AG09319 (cell line): Measurements from ENCODE around the gene FRMD4B.

Experiments used
- DNase-seq: peaks from one replicate; pipeline ENCODE4 v3.0.0-alpha.2; 2010; ENCODE audit warnings: low read depth; ENCODE audit errors: extremely low read depth
- TF ChIP-seq, protein P1 (sequence below): IDR thresholded peaks from 2 replicates; pipeline ENCODE4 v1.5.1; 2011; ENCODE audit warnings: low read depth, mild to moderate bottlenecking, inconsistent platforms, low read length, moderate library complexity

FRMD4B gene

DNA sequence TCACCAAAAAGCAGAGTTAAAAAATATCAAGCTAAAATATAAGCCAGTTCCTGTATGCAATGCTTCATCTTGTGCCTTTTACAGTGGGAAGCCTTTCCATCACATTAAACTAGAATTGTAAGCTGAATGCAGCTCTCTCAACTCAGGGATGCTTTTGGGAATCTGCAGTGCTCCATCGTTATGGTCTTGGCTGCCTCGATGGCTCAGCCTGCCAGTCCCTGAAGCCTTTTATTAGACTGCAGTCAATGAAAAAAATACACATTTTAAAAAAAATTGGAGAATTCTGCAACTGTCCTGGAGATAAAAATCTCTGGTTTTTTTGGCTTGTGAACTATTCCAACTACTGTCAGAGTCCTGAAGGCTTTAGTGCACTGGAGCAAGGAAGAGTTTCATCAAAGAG is 53.0 kb downstream of the FRMD4B start:
- TF ChIP-seq, protein P1, sequence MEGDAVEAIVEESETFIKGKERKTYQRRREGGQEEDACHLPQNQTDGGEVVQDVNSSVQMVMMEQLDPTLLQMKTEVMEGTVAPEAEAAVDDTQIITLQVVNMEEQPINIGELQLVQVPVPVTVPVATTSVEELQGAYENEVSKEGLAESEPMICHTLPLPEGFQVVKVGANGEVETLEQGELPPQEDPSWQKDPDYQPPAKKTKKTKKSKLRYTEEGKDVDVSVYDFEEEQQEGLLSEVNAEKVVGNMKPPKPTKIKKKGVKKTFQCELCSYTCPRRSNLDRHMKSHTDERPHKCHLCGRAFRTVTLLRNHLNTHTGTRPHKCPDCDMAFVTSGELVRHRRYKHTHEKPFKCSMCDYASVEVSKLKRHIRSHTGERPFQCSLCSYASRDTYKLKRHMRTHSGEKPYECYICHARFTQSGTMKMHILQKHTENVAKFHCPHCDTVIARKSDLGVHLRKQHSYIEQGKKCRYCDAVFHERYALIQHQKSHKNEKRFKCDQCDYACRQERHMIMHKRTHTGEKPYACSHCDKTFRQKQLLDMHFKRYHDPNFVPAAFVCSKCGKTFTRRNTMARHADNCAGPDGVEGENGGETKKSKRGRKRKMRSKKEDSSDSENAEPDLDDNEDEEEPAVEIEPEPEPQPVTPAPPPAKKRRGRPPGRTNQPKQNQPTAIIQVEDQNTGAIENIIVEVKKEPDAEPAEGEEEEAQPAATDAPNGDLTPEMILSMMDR: no peak
- no peak for DNase-seq

DNA sequence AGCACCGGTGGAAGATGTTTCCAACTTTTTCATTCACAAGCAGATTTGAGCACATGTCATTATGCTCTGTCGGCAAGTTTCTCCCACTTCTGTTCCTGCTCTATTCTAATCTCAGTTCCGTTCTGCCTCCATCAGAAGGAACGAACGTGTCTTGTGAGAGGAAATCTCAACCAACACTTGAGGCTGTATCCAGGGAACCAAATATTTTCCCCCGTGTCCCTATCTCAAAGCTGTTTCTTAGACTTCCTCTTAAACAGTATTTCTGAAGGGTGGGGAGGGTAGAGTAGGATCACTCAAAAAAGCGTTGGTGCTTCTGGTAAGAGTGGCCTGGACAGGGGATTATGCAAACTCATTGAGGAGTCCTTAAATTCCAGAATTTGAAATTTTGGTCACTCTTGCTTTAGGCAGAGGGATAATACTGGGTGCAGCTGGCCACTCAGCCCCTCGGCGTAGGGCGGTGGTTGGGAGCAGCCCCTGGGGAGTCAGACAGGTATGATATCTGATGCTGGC is 54.9 kb downstream of the FRMD4B start:
- TF ChIP-seq, protein P1: no peak
- no peak for DNase-seq

DNA sequence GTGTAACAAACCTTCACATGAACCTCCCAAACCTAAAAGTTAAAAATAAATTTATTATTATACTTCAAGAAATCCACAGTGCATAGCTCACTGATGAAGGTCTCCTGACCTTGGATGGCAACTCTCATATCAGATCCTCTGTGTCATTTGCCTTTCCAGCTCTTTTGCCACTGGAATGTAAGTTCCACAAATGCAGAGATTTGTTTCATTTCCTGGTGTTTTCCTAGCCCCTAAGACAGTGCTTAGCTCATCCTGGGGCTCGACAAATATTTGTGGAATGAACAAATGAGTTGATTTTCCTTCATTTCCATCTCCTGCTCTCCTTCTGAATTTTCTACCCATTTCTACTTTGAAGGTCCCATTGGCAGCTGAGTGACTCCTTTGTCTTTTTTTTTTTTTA is 56.0 kb downstream of the FRMD4B start:
- DNase-seq: no peak
- TF ChIP-seq, protein P1: no peak

DNA sequence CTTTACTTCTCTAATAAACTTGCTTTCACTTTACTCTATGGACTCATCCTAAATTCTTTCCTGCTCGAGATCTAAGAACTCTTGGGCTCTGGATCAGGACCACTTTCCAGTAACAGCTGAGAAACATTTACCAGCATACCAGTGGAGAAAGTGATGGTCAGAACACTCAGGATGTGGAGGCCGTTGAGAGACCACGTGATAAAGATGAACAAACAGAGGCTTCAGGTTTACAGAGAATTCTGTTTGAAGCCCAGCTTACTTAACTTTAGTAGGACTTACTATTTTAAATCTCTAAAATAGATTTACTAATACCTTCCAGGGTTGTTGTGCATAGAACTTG is 57.0 kb downstream of the FRMD4B start:
- TF ChIP-seq, protein P1: no peak
- DNase-seq: no peak

DNA sequence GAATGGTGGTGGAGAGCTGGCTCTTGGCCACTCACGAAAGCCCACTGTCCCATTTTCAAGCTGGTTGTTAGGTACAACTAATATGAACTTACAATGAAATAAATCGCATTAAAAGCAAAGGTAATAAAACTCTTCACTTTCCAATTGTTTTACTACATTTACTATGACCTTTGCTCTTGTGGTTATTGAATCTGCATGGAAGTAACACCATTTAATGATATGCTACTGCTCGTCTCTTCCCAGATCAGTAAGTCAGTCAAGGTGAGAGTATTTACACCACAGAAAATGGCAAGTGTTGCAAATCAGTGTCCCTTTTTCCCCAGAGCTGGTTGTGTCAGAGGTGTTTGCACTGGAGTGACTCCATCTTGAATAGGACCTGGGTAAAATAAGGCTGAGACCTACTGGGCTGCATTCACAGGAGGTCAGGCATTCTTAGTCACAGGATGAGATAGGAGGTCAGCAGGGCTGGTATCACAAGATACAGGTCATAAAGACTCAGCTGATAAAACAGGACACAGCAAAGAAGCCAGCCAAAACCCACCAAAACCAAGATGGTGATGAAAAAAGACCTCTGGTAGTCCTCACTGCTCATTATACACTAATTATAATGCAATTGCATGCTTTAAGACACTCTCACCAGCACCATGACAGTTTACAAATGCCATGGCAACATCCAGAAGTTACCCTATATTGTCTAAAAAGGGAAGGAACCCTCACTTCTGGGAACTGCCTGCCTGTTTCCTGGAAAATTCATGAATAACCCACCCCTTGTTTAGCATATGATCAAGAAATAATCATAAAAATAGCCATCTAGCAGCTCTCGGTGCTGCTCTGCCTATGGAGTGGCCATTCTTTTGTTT is 57.6 kb downstream of the FRMD4B start:
- TF ChIP-seq, protein P1: no peak
- no peak for DNase-seq

DNA sequence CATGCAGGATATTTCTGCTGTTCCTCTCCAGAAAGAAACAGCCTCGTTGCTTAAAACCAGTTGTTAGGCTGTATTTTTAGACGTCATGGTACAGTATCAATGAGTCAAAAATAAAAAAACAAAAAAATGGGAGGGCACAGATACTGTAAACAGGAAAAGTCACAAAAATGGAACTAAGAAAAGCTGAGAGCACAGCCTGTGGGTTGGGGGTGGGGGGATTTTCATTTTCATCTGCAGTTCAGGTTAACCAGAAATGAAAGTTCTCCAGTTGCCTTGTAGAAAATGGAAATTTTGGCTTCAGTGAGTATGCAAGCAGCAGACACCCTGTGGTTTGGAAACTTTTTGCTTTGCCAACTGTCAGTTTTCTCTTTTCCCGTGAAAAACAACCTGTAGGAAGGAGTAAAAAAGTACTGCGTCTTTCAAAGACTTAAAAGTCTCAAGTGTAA is 59.0 kb downstream of the FRMD4B start:
- TF ChIP-seq, protein P1: no peak
- no peak for DNase-seq

DNA sequence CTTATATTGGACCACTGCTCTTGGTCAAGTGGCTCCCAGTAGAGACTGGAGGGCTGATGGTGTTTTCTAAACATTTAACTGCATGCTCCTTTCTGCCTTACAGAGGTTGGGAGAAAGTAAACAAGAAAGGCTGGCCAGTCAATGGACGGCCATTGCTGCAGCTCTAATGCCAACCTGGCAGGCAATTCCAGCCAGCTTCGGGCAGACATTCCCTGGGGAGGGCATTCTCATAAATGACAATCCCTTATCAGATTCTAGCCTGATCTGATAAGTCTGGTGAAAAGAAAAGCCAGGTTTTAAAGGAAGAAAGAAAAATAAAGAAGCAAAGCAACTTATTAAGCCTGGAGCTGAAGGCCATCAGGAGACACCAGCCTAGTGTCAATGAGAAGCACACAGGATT is 60.7 kb downstream of the FRMD4B start:
- TF ChIP-seq, protein P1: no peak
- DNase-seq: no peak
